IMR-90 (cell line): ENCODE data around the gene CLEC19A. TPM values are rescaled to one million over a fixed set of nuclear protein-coding genes. Genes with fewer than 3 reads are reported as not detected.

Experiments
- ATAC-seq: fragments of 200-7000 bp; cut with Tn5 transposase; 2 replicates; pipeline ENCODE4 v1.9.1; 2020; ENCODE audit warnings: low read depth, mild to moderate bottlenecking, moderate library complexity
- BruUV-seq: library from RNA; stranded (reverse); fragments of 400-500 nt; replicated peaks from 2 replicates; lab custom pipeline; 2021; lab: Mats Ljungman, UMichigan
- CTCF ChIA-PET: fragments of 300-600 bp; formaldehyde crosslinking; extraction: SDS; loops from one replicate; lab custom pipeline; 2021; ENCODE audit warnings: antibody characterized with exemption; lab: Yijun Ruan, JAX
- POLR2A ChIA-PET: fragments of 300-600 bp; sonication (Branson Sonifier 250); formaldehyde crosslinking; loops from one replicate; lab custom pipeline; 2022; ENCODE audit warnings: antibody characterized with exemption; ENCODE audit not compliant: unreplicated experiment; lab: Charles Lee
- DNase-seq: peaks from one replicate; pipeline ENCODE4 v3.0.0; 2013
- H2AFZ ChIP-seq: replicated peaks from 2 replicates; pipeline ENCODE3; 2013; ENCODE audit warnings: low read length, mild to moderate bottlenecking; ENCODE audit not compliant: poor library complexity
- H2AK5ac ChIP-seq: 2 replicates; pipeline ENCODE4 v1.6.1; 2013; ENCODE audit warnings: low read depth, low read length, inconsistent platforms
- H2AK9ac ChIP-seq: replicated peaks from 2 replicates; pipeline ENCODE3; 2013; ENCODE audit warnings: mild to moderate bottlenecking, low read depth, low read length, moderate library complexity; ENCODE audit not compliant: poor library complexity
- H2BK120ac ChIP-seq: 2 replicates; pipeline ENCODE4 v1.6.1; 2013; ENCODE audit warnings: low read depth, low read length, inconsistent platforms
- H2BK15ac ChIP-seq: 3 replicates; pipeline ENCODE4 v1.6.1; 2013; ENCODE audit warnings: low read depth, low read length, inconsistent platforms
- H2BK20ac ChIP-seq: 2 replicates; pipeline ENCODE4 v1.6.1; 2013; ENCODE audit warnings: low read depth, mild to moderate bottlenecking, inconsistent platforms, low read length, moderate library complexity
- H2BK5ac ChIP-seq: 2 replicates; pipeline ENCODE4 v1.6.1; 2013; ENCODE audit warnings: mild to moderate bottlenecking, low read depth, low read length, inconsistent platforms; ENCODE audit not compliant: poor library complexity, severe bottlenecking
- H3K14ac ChIP-seq: replicated peaks from 2 replicates; pipeline ENCODE4 v1.6.1; 2013; ENCODE audit warnings: low read depth, low read length, inconsistent platforms
- H3K18ac ChIP-seq: 2 replicates; pipeline ENCODE4 v1.6.1; 2013; ENCODE audit warnings: low read depth, low read length, control low read depth
- H3K23ac ChIP-seq: 2 replicates; pipeline ENCODE4 v1.6.1; 2013; ENCODE audit warnings: low read depth, low read length, inconsistent platforms
- H3K27ac ChIP-seq: 2 replicates; pipeline ENCODE4 v1.5.1; 2013; ENCODE audit warnings: mild to moderate bottlenecking, control low read depth, low read length; ENCODE audit not compliant: insufficient read depth
- H3K27me3 ChIP-seq: 2 replicates; pipeline ENCODE4 v1.6.1; 2013; ENCODE audit warnings: low read length; ENCODE audit not compliant: control insufficient read depth, insufficient read depth
- H3K36me3 ChIP-seq: 2 replicates; pipeline ENCODE4 v1.6.1; 2013; ENCODE audit warnings: low read length, mixed read lengths; ENCODE audit not compliant: control insufficient read depth, insufficient read depth
- H3K4ac ChIP-seq: 2 replicates; pipeline ENCODE4 v1.6.1; 2013; ENCODE audit warnings: low read depth, low read length, inconsistent platforms
- H3K4me1 ChIP-seq: 2 replicates; pipeline ENCODE4 v1.6.1; 2013; ENCODE audit warnings: low read length, mixed read lengths; ENCODE audit not compliant: control insufficient read depth, insufficient read depth
- H3K4me2 ChIP-seq: 2 replicates; pipeline ENCODE4 v1.6.1; 2013; ENCODE audit warnings: low read depth, mild to moderate bottlenecking, control low read depth, low read length, moderate library complexity
- H3K4me3 ChIP-seq: 2 replicates; pipeline ENCODE4 v1.5.1; 2013; ENCODE audit warnings: low read depth, mild to moderate bottlenecking, control low read depth, low read length, moderate library complexity; ENCODE audit not compliant: insufficient read depth
- H3K56ac ChIP-seq: 2 replicates; pipeline ENCODE4 v1.6.1; 2013; ENCODE audit warnings: low read length, inconsistent platforms; ENCODE audit not compliant: insufficient read depth; ENCODE audit errors: extremely low read depth
- H3K79me1 ChIP-seq, 2 experiments: 2 replicates each; pipeline ENCODE4 v1.6.1; 2013; ENCODE audit warnings: low read length in 2 of 2, inconsistent platforms in 1 of 2, low read depth in 1 of 2
- H3K9ac ChIP-seq: 2 replicates; pipeline ENCODE4 v1.6.1; 2013; ENCODE audit warnings: low read depth, low read length, control low read depth
- H3K9me1 ChIP-seq: 2 replicates; pipeline ENCODE4 v1.6.1; 2013; ENCODE audit warnings: low read length, inconsistent platforms; ENCODE audit not compliant: insufficient read depth
- H3K9me3 ChIP-seq: 2 replicates; pipeline ENCODE4 v1.6.1; 2013; ENCODE audit warnings: low read length; ENCODE audit not compliant: control insufficient read depth, insufficient read depth
- H4K20me1 ChIP-seq: 2 replicates; pipeline ENCODE4 v1.6.1; 2013; ENCODE audit warnings: low read length, inconsistent platforms; ENCODE audit not compliant: insufficient read depth
- H4K5ac ChIP-seq: 2 replicates; pipeline ENCODE4 v1.6.1; 2013; ENCODE audit warnings: mild to moderate bottlenecking, low read depth, low read length, control low read depth
- H4K8ac ChIP-seq, 2 experiments: 2 replicates each; pipeline ENCODE4 v1.6.1; 2013; ENCODE audit warnings: low read depth in 2 of 2, low read length in 2 of 2, control low read depth in 1 of 2, inconsistent platforms in 1 of 2
- H4K91ac ChIP-seq: 2 replicates; pipeline ENCODE4 v1.6.1; 2013; ENCODE audit warnings: low read depth, low read length, inconsistent platforms; ENCODE audit not compliant: insufficient read depth
- BHLHE40 ChIP-seq: fragments of 150-350 bp; IDR thresholded peaks from 2 replicates; pipeline ENCODE4 v1.6.1; 2016; ENCODE audit warnings: mild to moderate bottlenecking, low read depth, low read length
- CEBPB ChIP-seq: IDR thresholded peaks from 2 replicates; pipeline ENCODE4 v1.6.1; 2012; ENCODE audit warnings: low read depth, low read length, improper control_type of control experiment
- CHD1 ChIP-seq: IDR thresholded peaks from 2 replicates; pipeline ENCODE4 v1.6.1; 2012; ENCODE audit warnings: low read depth, low read length, improper control_type of control experiment
- CTCF ChIP-seq: conservative IDR thresholded peaks from 2 replicates; pipeline ENCODE4 v1.5.1; 2012; ENCODE audit warnings: mild to moderate bottlenecking, low read depth, low read length, improper control_type of control experiment
- ELK1 ChIP-seq: fragments of 150-350 bp; IDR thresholded peaks from 2 replicates; pipeline ENCODE4 v1.6.1; 2016; ENCODE audit warnings: low read depth, mild to moderate bottlenecking, low read length, moderate library complexity, borderline replicate concordance
- FOS ChIP-seq: fragments of 150-350 bp; IDR thresholded peaks from 2 replicates; pipeline ENCODE4 v1.6.1; 2016; ENCODE audit warnings: low read depth, low read length
- MAFK ChIP-seq: IDR thresholded peaks from 2 replicates; pipeline ENCODE4 v1.6.1; 2012; ENCODE audit warnings: low read depth, low read length, improper control_type of control experiment
- MAZ ChIP-seq: IDR thresholded peaks from 2 replicates; pipeline ENCODE4 v1.6.1; 2012; ENCODE audit warnings: low read depth, mild to moderate bottlenecking, low read length, improper control_type of control experiment, moderate library complexity, borderline replicate concordance
- MXI1 ChIP-seq: IDR thresholded peaks from 2 replicates; pipeline ENCODE4 v1.6.1; 2012; ENCODE audit warnings: low read depth, mild to moderate bottlenecking, low read length, moderate library complexity, borderline replicate concordance
- NFE2L2 ChIP-seq: fragments of 150-350 bp; IDR thresholded peaks from 2 replicates; pipeline ENCODE4 v1.6.1; 2016; ENCODE audit warnings: low read depth, mild to moderate bottlenecking, low read length
- POLR2A ChIP-seq: IDR thresholded peaks from 2 replicates; pipeline ENCODE4 v1.6.1; 2012; ENCODE audit warnings: mild to moderate bottlenecking, low read depth, low read length
- RAD21 ChIP-seq: IDR thresholded peaks from 2 replicates; pipeline ENCODE4 v1.6.1; 2012; ENCODE audit warnings: low read length, improper control_type of control experiment
- RCOR1 ChIP-seq: IDR thresholded peaks from 2 replicates; pipeline ENCODE4 v1.6.1; 2012; ENCODE audit warnings: mild to moderate bottlenecking, low read length, improper control_type of control experiment; ENCODE audit not compliant: insufficient replicate concordance
- RFX5 ChIP-seq: IDR thresholded peaks from 2 replicates; pipeline ENCODE4 v1.8.0; 2012; ENCODE audit warnings: low read depth, mild to moderate bottlenecking, low read length, moderate library complexity
- SMC3 ChIP-seq: fragments of 150-350 bp; IDR thresholded peaks from 2 replicates; pipeline ENCODE4 v1.6.1; 2016; ENCODE audit warnings: low read depth, mild to moderate bottlenecking, antibody characterized with exemption, low read length, moderate library complexity
- USF2 ChIP-seq: fragments of 150-350 bp; IDR thresholded peaks from 2 replicates; pipeline ENCODE4 v1.6.1; 2017; ENCODE audit warnings: mild to moderate bottlenecking, antibody characterized with exemption, low read length, low read depth
- WGBS, 2 experiments: methylation state at CpG; one replicate each; pipeline versions ENCODE4 v1.1.5 to v1.1.7; 2013; ENCODE audit warnings: missing lambda C conversion rate in 2 of 2; ENCODE audit not compliant: insufficient read length in 1 of 2; ENCODE audit errors: extremely low coverage in 2 of 2; 5-methylcytosine and 5-hydroxymethylcytosine counted together
- dilution Hi-C: fragments of 300-500 bp; cut with HindIII; formaldehyde crosslinking; loops from one replicate; pipeline ENCODE4 v1.14.3; 2018; ENCODE audit warnings: low sequenced_read_pairs; ENCODE audit not compliant: unreplicated experiment
- in situ Hi-C: fragments of 300-500 bp; cut with MboI; formaldehyde crosslinking; loops from 3 replicates; pipeline ENCODE4 v1.14.3; 2019; ENCODE audit warnings: low sequenced_read_pairs, inconsistent platforms, mixed read lengths
- intact Hi-C: fragments of 100-400 bp; cut with micrococcal nuclease; formaldehyde crosslinking; loops from 2 replicates; pipeline ENCODE4 v1.10.0; 2022
- polyA plus RNA-seq, 3 experiments: library from polyadenylated mRNA; depleted of rRNA; stranded (reverse); fragments of >200 nt; gene quantifications; 2 replicates each; pipeline ENCODE4 v1.2.3, GENCODE V29; 2012; ENCODE audit warnings: low replicate concordance in 1 of 3
- total RNA-seq: library from RNA; depleted of rRNA; stranded (reverse); fragments of >200 nt; gene quantifications from 2 replicates; pipeline ENCODE4 v1.2.3, GENCODE V29; 2012

The CLEC19A gene
- total and polyA plus RNA-seq, 2 of the 4 experiments (the other 2 are of a cell fraction) = not detected

GRCh38 chr16:19307587-19308241 lies 22.2 kb downstream of the CLEC19A start:
- Histone ChIP-seq H3K4me1 (no peaks in the 10 kb centered on the region), H2BK20ac (no peak overlapping the region), H4K91ac (no peak overlapping the region), H3K27me3 (no peaks in the 10 kb centered on the region), H4K5ac (no peak overlapping the region), H2AK5ac (no peak overlapping the region), H3K23ac (no peak overlapping the region), H4K8ac (no peak overlapping the region), H2AK9ac (no peak overlapping the region), H3K4me2 (no peak overlapping the region), H3K14ac (no peak overlapping the region), H4K20me1 (no peaks in the 10 kb centered on the region), H2AFZ (no peak overlapping the region), H2BK5ac (no peak overlapping the region), H3K27ac (no peak overlapping the region), H3K9me1 (no peaks in the 10 kb centered on the region), H3K4me3 (no peak overlapping the region), H2BK15ac (no peak overlapping the region), H3K9ac (no peak overlapping the region), H3K56ac (no peak overlapping the region), H3K9me3 (no peaks in the 10 kb centered on the region), H3K36me3 (no peaks in the 10 kb centered on the region), H3K79me1 (no peaks in the 10 kb centered on the region), H3K18ac (no peak overlapping the region), H2BK120ac (no peak overlapping the region), H3K4ac (no peak overlapping the region)
- POLR2A ChIA-PET = no interaction called here
- WGBS, 2 experiments = no CpG with 5 or more reads among the region's 8 CpGs
- dilution Hi-C loops (no loop called here), intact Hi-C loops (no loop called here), in situ Hi-C loops (no loop called here)
- TF ChIP-seq CEBPB (no peak), NFE2L2 (no peak), MAZ (no peak), CTCF (no peak), RCOR1 (no peak), BHLHE40 (no peak), MAFK (no peak), FOS (no peak), MXI1 (no peak), CHD1 (no peak), USF2 (no peak), SMC3 (no peak), POLR2A (no peak), ELK1 (no peak), RFX5 (no peak), RAD21 (no peak)
- BruUV-seq = no TSS peak
- DNase-seq (no peak), ATAC-seq (no peak)
- CTCF ChIA-PET = no interaction called here
